H7 (cell line): ENCODE measurements around the gene NAALAD2. TPM values are rescaled to one million over a fixed set of nuclear protein-coding genes. Genes with fewer than 3 reads are reported as not detected.
A peak's percentile ranks its signal among the peaks of the same experiment; 100 is the strongest.
"Not testable (repeated sequence)": the region's sequence is repeated elsewhere in the genome, so short reads cannot be mapped to it uniquely, and the experiment has no call there.

Experiments
- DNase-seq: peaks from one replicate; pipeline ENCODE4 v3.0.0; 2012
- H3K27me3 ChIP-seq: 2 replicates; pipeline ENCODE4 v1.6.0; 2011; ENCODE audit warnings: mild to moderate bottlenecking, low read length; ENCODE audit not compliant: control insufficient read depth, insufficient read depth
- H3K36me3 ChIP-seq: replicated peaks from 2 replicates; pipeline ENCODE4 v1.5.1; 2011; ENCODE audit warnings: low read length; ENCODE audit not compliant: control insufficient read depth, insufficient read depth
- H3K4me3 ChIP-seq: 2 replicates; pipeline ENCODE4 v1.5.1; 2011; ENCODE audit warnings: low read depth, mild to moderate bottlenecking, control low read depth, low read length, moderate library complexity; ENCODE audit not compliant: insufficient read depth
- total RNA-seq: library from RNA; depleted of rRNA; stranded (reverse); fragments of >200 nt; shearing (Covaris generic); gene quantifications from 2 replicates; pipeline ENCODE4 v1.2.3, GENCODE V29; 2014

Gene NAALAD2
- total RNA-seq, 1 experiment from 2014 or later: 6.7 TPM

DNA sequence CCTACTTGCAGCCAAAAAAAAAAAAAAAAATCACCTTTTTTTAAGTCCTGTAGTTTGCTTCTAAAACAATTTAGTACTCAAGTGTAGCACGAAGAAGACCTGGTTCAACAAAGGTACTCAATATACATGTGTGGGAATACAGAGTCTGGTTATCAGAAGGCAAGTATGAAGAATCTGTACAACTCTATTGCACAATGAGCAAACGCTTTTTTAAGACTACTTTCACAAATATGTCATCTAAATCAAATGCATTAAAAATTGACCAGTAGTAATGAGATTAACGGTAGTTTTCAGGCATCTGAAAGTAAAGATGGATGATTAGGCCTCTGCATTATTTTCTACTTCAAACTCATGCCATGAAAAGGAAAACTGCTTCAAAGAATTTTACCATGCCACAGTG, 78.9 kb downstream of the NAALAD2 start:
- Histone ChIP-seq H3K4me3 (no peak overlapping the region), H3K36me3 (peaks cover 6% of the 10 kb centered on the region), H3K27me3 (no peaks in the 10 kb centered on the region)
- DNase-seq: no peak

- no peak overlapping the region for H3K4me3 ChIP-seq
- no peak for DNase-seq
- peaks cover 3% of the 10 kb centered on the region; the same call in 1 of the 2 replicates for H3K36me3 ChIP-seq
- no peaks in the 10 kb centered on the region for H3K27me3 ChIP-seq
These were observed 82.1 kb downstream of the NAALAD2 start for GRCh38 chr11:90216611-90217010.

DNA sequence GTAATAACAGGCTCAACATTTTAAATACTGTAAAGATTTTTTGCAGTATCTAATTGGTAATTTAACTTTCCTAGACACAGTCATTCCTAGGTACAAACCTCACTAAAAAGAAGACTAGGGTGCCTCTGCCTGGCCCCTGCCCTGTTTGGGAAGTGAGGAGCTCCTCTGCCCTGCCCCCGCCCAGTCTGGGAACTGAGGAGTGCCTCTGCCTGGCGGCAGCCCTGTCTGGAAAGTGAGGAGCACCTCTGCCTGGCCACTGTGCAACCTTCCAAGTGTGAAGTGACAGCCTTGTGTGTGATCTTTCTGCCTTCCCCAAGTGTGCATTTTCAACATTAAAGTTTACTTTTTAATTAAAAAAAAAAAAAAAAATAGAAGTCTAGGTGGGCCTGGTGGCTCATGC, 84.1 kb downstream of the NAALAD2 start:
- peak; percentile 21 for DNase-seq
- no peaks in the 10 kb centered on the region; the same call in 1 of the 2 replicates for H3K36me3 ChIP-seq
- H3K27me3 ChIP-seq: no peaks in the 10 kb centered on the region
- no peak overlapping the region for H3K4me3 ChIP-seq

DNA sequence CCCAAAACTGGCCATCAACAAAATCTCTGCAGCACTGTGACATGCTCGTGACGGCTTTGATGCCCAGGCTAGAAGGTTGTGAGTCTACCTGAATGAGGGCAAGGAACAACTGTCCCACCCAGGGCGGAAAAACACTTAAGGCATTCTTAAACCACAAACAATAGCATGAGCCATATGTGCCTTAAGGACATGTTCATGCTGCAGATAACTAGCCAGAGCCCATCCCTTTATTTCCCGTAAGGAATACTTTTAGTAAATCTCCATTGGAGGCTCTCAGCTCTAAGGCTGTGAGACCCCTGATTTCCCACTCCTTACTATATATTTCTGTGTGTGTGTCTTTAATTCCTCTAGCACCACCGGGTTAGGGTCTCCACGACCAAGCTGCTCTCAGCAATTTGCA, 85.0 kb downstream of the NAALAD2 start:
- Histone ChIP-seq H3K36me3 (no peaks in the 10 kb centered on the region), H3K4me3 (no peak overlapping the region), H3K27me3 (no peaks in the 10 kb centered on the region)
- no peak for DNase-seq

DNA sequence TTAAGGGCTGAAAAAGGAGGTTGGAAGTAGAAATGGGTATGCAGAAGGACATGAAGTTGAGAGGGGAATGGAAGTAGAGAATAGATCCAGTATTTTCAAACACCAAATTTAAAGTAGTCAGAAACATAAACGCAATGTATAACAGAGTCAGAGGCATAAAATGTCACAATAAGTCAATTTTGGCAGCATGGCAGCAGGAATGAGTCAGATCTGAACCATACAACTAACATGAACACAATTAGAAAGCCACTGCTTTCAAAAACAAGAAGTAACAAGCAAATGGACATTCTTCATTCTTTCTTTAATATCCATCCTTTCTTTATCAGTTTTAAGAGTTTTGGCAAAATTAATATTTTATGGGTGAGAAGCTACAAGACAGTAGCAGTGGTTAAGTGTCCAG, 85.9 kb downstream of the NAALAD2 start:
- no peak for DNase-seq
- no peak overlapping the region for H3K4me3 ChIP-seq
- H3K27me3 ChIP-seq: no peaks in the 10 kb centered on the region
- no peaks in the 10 kb centered on the region for H3K36me3 ChIP-seq

DNA sequence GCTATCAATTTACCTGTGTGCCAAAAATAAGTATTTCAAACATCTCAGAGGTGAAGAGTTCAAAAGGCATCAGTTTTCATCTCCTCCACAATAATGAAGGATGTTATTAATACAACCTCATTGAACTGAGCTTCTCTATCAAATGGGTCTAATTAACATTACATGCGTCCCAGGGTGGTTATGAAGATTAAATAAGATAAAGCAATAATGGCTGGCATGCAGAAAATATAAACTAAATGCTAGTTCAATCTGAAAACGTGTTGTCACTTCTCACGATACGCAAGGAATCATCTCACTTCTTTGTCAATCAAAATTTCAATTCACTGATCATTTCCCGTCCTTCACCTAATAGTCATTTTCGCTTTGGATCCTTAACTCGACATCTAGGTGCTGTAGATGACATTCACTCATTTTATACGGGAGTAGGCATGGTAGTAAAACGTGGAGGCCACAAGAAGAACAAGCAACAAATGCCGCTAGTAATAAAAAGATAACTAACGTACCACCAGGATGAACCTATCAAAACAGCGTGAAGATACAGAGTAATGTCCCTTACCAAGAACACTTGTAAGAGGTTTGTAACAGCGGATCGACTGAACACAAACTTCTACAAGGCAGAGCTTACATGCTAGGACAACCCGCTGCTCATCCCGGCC, 87.5 kb downstream of the NAALAD2 start:
- H3K4me3 ChIP-seq: peak overlapping the region; percentile 81
- H3K36me3 ChIP-seq: no peaks in the 10 kb centered on the region
- H3K27me3 ChIP-seq: no peaks in the 10 kb centered on the region
- no peak for DNase-seq

- peak within 1 kb of the TSS; percentile 81 for H3K4me3 ChIP-seq
These were observed 88.2 kb downstream of the NAALAD2 start, which contains the start of gene CHORDC1 for GRCh38 chr11:90222459-90223247. Gene CHORDC1 (minus strand): TSS chr11:90223049. CDS start chr11:90222954, 95 bp downstream.

GRCh38 chr11:90223248-90223585, 88.8 kb downstream of the NAALAD2 start:
- no peak for DNase-seq
- H3K4me3 ChIP-seq: peak overlapping the region; percentile 81
- no peaks in the 10 kb centered on the region for H3K27me3 ChIP-seq
- H3K36me3 ChIP-seq: no peaks in the 10 kb centered on the region

More at GRCh38 chr11:90222459-90223247, 88.2 kb downstream of the NAALAD2 start, which contains the start of gene CHORDC1:
- no peaks in the 10 kb centered on the region for H3K36me3 ChIP-seq
- H3K27me3 ChIP-seq: no peaks in the 10 kb centered on the region
- peak; percentile 85 for DNase-seq

- Histone ChIP-seq H3K36me3 (no peaks in the 10 kb centered on the region), H3K4me3 (no peak overlapping the region), H3K27me3 (no peaks in the 10 kb centered on the region)
- no peak for DNase-seq
These were observed 93.6 kb downstream of the NAALAD2 start for GRCh38 chr11:90228056-90228455.

- Histone ChIP-seq H3K36me3 (no peaks in the 10 kb centered on the region), H3K4me3 (no peak overlapping the region), H3K27me3 (no peaks in the 10 kb centered on the region)
- DNase-seq: no peak
These were observed 95.3 kb downstream of the NAALAD2 start for GRCh38 chr11:90229791-90230190.

GRCh38 chr11:90234977-90235376, 100.5 kb downstream of the NAALAD2 start:
- DNase-seq: no peak
- no peaks in the 10 kb centered on the region for H3K27me3 ChIP-seq
- H3K4me3 ChIP-seq: no peak overlapping the region
- H3K36me3 ChIP-seq: no peaks in the 10 kb centered on the region

- Histone ChIP-seq H3K27me3 (no peaks in the 10 kb centered on the region), H3K36me3 (no peaks in the 10 kb centered on the region), H3K4me3 (no peak overlapping the region)
- no peak for DNase-seq
These were observed 101.1 kb downstream of the NAALAD2 start for GRCh38 chr11:90235526-90235925.

DNA sequence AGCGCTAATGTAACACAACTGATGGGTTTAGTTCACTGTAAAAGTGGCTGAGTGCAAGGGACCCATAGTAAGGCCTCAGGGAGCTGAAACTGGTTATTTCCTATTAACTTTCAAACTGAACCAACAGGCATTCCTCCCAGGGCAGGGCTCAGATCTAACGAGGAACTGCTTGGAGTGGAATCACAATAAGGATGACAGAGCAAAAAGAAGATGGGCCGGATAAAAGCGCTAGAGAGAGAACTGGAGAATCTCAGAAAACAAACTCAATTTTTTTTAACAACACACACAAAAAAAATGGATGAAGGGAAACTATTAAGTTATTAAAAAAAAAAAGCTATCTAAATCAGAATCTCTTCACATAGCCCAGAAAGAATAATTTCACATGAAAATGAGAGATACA, 102.5 kb downstream of the NAALAD2 start:
- Histone ChIP-seq H3K4me3 (no peak overlapping the region), H3K36me3 (no peaks in the 10 kb centered on the region), H3K27me3 (no peaks in the 10 kb centered on the region)
- DNase-seq: no peak

- peak overlapping the region; percentile 19; the same call in 1 of the 2 replicates for H3K4me3 ChIP-seq
- not testable (repeated sequence) for DNase-seq, H3K36me3 ChIP-seq, H3K27me3 ChIP-seq
These were observed 105.6 kb downstream of the NAALAD2 start for GRCh38 chr11:90239967-90240636.

GRCh38 chr11:90241414-90241813, 107.0 kb downstream of the NAALAD2 start:
- Histone ChIP-seq H3K36me3 (no peaks in the 10 kb centered on the region), H3K4me3 (no peak overlapping the region), H3K27me3 (no peaks in the 10 kb centered on the region)
- DNase-seq: no peak
